Thyroid gland (tissue), 4 donors: ENCODE results near the gene HTR4. TPM values are rescaled to one million over a fixed set of nuclear protein-coding genes. Genes with fewer than 3 reads are reported as not detected.

Experiments
- DNase-seq, 2 donors: peaks; one replicate each; pipeline ENCODE4 v3.0.0-alpha.2; 2019
- H3K27ac ChIP-seq, 3 donors: fragments of 200-600 bp; sonication (generic); 1 replicate in 2 of 3; 2 replicates in 1 of 3; pipeline ENCODE4 v1.5.1; 2016 to 2019; ENCODE audit warnings: mild to moderate bottlenecking in 1 of 3, moderate library complexity in 1 of 3
- H3K27me3 ChIP-seq: fragments of 200-600 bp; sonication (generic); one replicate; pipeline ENCODE4 v1.5.1; 2019
- H3K36me3 ChIP-seq, 2 donors: fragments of 200-600 bp; sonication (generic); one replicate each; pipeline ENCODE4 v1.5.1; 2016 to 2019
- H3K4me1 ChIP-seq, 2 donors: fragments of 200-600 bp; sonication (generic); one replicate each; pipeline ENCODE4 v1.5.1; 2017 to 2019
- H3K4me3 ChIP-seq, 3 donors: fragments of 200-600 bp; sonication (generic); replicated peaks in 1 of 3; 1 replicate in 2 of 3; 2 replicates in 1 of 3; pipeline ENCODE4 v1.5.1; 2016; ENCODE audit warnings: mild to moderate bottlenecking in 1 of 3
- H3K9me3 ChIP-seq: fragments of 200-600 bp; sonication (generic); one replicate; pipeline ENCODE4 v1.5.1; 2017
- POLR2A ChIP-seq, 2 donors: fragments of 450-650 bp; IDR thresholded peaks; one replicate each; pipeline ENCODE4 v1.6.1; 2017; ENCODE audit warnings: antibody characterized with exemption in 2 of 2, mild to moderate bottlenecking in 2 of 2, moderate library complexity in 1 of 2
- WGBS, 2 donors: methylation state at CpG; one replicate each; pipeline ENCODE4 v1.1.5; 2017; 5-methylcytosine and 5-hydroxymethylcytosine counted together
- intact Hi-C: fragments of 100-400 bp; cut with DNase I; formaldehyde crosslinking; loops from one replicate; pipeline ENCODE4 v1.15.1; 2023
- total RNA-seq, 4 donors: library from RNA; depleted of rRNA; stranded (reverse); fragments of >200 nt; gene quantifications; one replicate each; pipeline ENCODE4 v1.2.3, GENCODE V29; 2016
- TF ChIP-seq, protein P1 (sequence below), 6 experiments: fragments of 200-600 bp in 3 of 6; fragments of 450-650 bp in 3 of 6; sonication (generic) in 3 of 6; IDR thresholded peaks; one replicate each; pipeline ENCODE4 v1.5.1; 2016 to 2019; ENCODE audit warnings: antibody characterized with exemption in 6 of 6, mild to moderate bottlenecking in 2 of 6, inconsistent platforms in 1 of 6, moderate library complexity in 1 of 6

HTR4 gene
- total RNA-seq, 4 donors from 2014 or later, result not detected

GRCh38 chr5:148482697-148483462 is 171.4 kb downstream of the HTR4 start:
- Histone ChIP-seq H3K4me3 (no peak overlapping the region), H3K9me3 (no peaks in the 10 kb centered on the region), H3K36me3 (no peaks in the 10 kb centered on the region), H3K4me1 (no peaks in the 10 kb centered on the region), H3K27ac (no peak overlapping the region), H3K27me3 (no peaks in the 10 kb centered on the region)
- intact Hi-C loops, result loop anchor here (5.0 kb wide), 1 partner anchor 41 kb away; no protein-coding TSS in a partner anchor
- WGBS, 2 donors, result 35 to 45% methylated on average over 20 to 22 of the region's 22 CpGs
- TF ChIP-seq, protein P1, sequence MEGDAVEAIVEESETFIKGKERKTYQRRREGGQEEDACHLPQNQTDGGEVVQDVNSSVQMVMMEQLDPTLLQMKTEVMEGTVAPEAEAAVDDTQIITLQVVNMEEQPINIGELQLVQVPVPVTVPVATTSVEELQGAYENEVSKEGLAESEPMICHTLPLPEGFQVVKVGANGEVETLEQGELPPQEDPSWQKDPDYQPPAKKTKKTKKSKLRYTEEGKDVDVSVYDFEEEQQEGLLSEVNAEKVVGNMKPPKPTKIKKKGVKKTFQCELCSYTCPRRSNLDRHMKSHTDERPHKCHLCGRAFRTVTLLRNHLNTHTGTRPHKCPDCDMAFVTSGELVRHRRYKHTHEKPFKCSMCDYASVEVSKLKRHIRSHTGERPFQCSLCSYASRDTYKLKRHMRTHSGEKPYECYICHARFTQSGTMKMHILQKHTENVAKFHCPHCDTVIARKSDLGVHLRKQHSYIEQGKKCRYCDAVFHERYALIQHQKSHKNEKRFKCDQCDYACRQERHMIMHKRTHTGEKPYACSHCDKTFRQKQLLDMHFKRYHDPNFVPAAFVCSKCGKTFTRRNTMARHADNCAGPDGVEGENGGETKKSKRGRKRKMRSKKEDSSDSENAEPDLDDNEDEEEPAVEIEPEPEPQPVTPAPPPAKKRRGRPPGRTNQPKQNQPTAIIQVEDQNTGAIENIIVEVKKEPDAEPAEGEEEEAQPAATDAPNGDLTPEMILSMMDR (IDR thresholded peaks at IDR 0.05), result peak; percentile 33 to 79 (median 53)
- no peak for TF ChIP-seq POLR2A (IDR thresholded peaks at IDR 0.05)
- peak; percentile 36 to 59 for DNase-seq

DNA sequence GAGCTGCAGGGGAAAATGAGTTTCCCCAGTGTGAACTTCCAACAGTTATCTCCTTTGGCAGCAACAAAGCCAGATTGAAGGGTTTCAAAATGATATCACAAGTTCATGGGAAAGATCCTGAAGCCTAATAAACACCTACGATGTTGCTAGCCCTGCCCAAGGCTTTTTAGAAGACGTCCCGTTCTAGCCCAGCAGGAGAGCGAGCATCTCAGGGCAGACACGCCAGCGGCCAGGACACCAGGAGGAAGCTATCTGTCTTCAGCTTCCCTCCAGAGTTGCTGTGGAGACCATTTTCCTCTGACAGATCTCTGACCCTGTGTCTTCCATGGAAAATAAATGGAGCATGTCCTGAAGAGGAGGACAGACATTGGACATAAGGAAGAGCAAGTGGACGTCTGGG is 172.1 kb downstream of the HTR4 start:
- intact Hi-C loops, result loop anchor here (5.0 kb wide), 1 partner anchor 40 kb away; no protein-coding TSS in a partner anchor
- Histone ChIP-seq H3K27me3 (no peaks in the 10 kb centered on the region), H3K4me3 (no peak overlapping the region), H3K36me3 (no peaks in the 10 kb centered on the region), H3K27ac (no peak overlapping the region), H3K4me1 (no peaks in the 10 kb centered on the region), H3K9me3 (no peaks in the 10 kb centered on the region)
- WGBS, 2 donors, result 44 to 77% methylated on average over 7 of the region's 7 CpGs
- TF ChIP-seq, protein P1 (IDR thresholded peaks at IDR 0.05), result no peak
- no peak for TF ChIP-seq POLR2A (IDR thresholded peaks at IDR 0.05)
- no peak for DNase-seq

- Histone ChIP-seq H3K4me1 (no peaks in the 10 kb centered on the region), H3K9me3 (no peaks in the 10 kb centered on the region), H3K27me3 (no peaks in the 10 kb centered on the region), H3K27ac (no peak overlapping the region), H3K36me3 (no peaks in the 10 kb centered on the region), H3K4me3 (no peak overlapping the region)
- 87 to 89% methylated on average over 3 of the region's 3 CpGs for WGBS, 2 donors
- DNase-seq, result no peak
- intact Hi-C loops, result no loop called here
- no peak for TF ChIP-seq POLR2A (IDR thresholded peaks at IDR 0.05)
- TF ChIP-seq, protein P1 (IDR thresholded peaks at IDR 0.05), result no peak
Measured at GRCh38 chr5:148477429-148477828, 176.9 kb downstream of the HTR4 start.

- intact Hi-C loops, result no loop called here
- TF ChIP-seq, protein P1 (IDR thresholded peaks at IDR 0.05), result no peak
- no peak for TF ChIP-seq POLR2A (IDR thresholded peaks at IDR 0.05)
- no peaks in the 10 kb centered on the region for H3K4me1 ChIP-seq
- no peaks in the 10 kb centered on the region for H3K27me3 ChIP-seq
- no peak overlapping the region for H3K27ac ChIP-seq
- H3K9me3 ChIP-seq, result no peaks in the 10 kb centered on the region
- DNase-seq, result no peak
- 75 to 87% methylated on average over 3 of the region's 3 CpGs for WGBS, 2 donors
- no peaks in the 10 kb centered on the region for H3K36me3 ChIP-seq
- no peak overlapping the region for H3K4me3 ChIP-seq
Measured at GRCh38 chr5:148476302-148476701, 178.0 kb downstream of the HTR4 start.

GRCh38 chr5:148474025-148474511 is 180.3 kb downstream of the HTR4 start:
- Histone ChIP-seq H3K36me3 (no peaks in the 10 kb centered on the region), H3K4me1 (no peaks in the 10 kb centered on the region), H3K9me3 (no peaks in the 10 kb centered on the region), H3K4me3 (no peak overlapping the region), H3K27ac (peak overlapping the region in 1 of 3 donors; percentile 13), H3K27me3 (no peaks in the 10 kb centered on the region)
- intact Hi-C loops, result no loop called here
- WGBS, 2 donors, result 81 to 86% methylated on average over 8 of the region's 8 CpGs
- DNase-seq, result peak; percentile 12 to 14
- no peak for TF ChIP-seq POLR2A (IDR thresholded peaks at IDR 0.05)
- TF ChIP-seq, protein P1 (IDR thresholded peaks at IDR 0.05), result no peak
